Head of caudate nucleus (tissue), 42 donors: ENCODE results near the gene GCG.

ENCODE experiments used
- DNase-seq, 42 donors: peaks; one replicate each; pipeline versions ENCODE4 v3.0.0 to v3.0.0-alpha.2; 2020 to 2021; ENCODE audit warnings: mixed read lengths in 7 of 42
- intact Hi-C: fragments of 100-400 bp; cut with DNase I; formaldehyde crosslinking; loops from one replicate; pipeline ENCODE4 v1.15.0; 2022

The GCG gene

GRCh38 chr2:162111958-162112850 is 39.8 kb downstream of the GCG start:
- intact Hi-C loops = loop anchor here (5.0 kb wide), 1 partner anchor 110 kb away; no protein-coding TSS in a partner anchor
- no peak for DNase-seq

GRCh38 chr2:162107361-162107901 is 44.6 kb downstream of the GCG start:
- intact Hi-C loops = no loop called here
- no peak for DNase-seq

GRCh38 chr2:162106746-162107145 is 45.3 kb downstream of the GCG start:
- no peak for DNase-seq
- intact Hi-C loops = no loop called here

- DNase-seq = no peak
Observed at GRCh38 chr2:162106146-162106551, 45.9 kb downstream of the GCG start.

GRCh38 chr2:162103443-162104009 is 48.5 kb downstream of the GCG start:
- intact Hi-C loops = no loop called here
- no peak for DNase-seq

More at GRCh38 chr2:162106146-162106551, 45.9 kb downstream of the GCG start:
- intact Hi-C loops = no loop called here

- intact Hi-C loops = no loop called here
- DNase-seq = no peak
Observed at GRCh38 chr2:162100579-162100978, 51.5 kb downstream of the GCG start.

GRCh38 chr2:162099836-162100235 is 52.2 kb downstream of the GCG start:
- DNase-seq = no peak
- intact Hi-C loops = no loop called here
